Ovary (tissue), 3 donors: ENCODE data around the gene FGF5.

Experiments
- EP300 ChIP-seq: sonication (generic); formaldehyde crosslinking; IDR thresholded peaks from one replicate; pipeline ENCODE4 v1.6.1; 2017; ENCODE audit warnings: antibody characterized with exemption
- POLR2A ChIP-seq: fragments of 450-650 bp; IDR thresholded peaks from one replicate; pipeline ENCODE4 v1.6.1; 2017; ENCODE audit warnings: antibody characterized with exemption, mild to moderate bottlenecking, moderate library complexity
- TF ChIP-seq, protein P1 (sequence below), 3 donors: fragments of 450-650 bp in 2 of 3; fragments of 200-600 bp in 1 of 3; IDR thresholded peaks; one replicate each; pipeline versions ENCODE4 v1.5.1 to v1.8.0; 2016 to 2022; ENCODE audit warnings: antibody characterized with exemption in 3 of 3, mild to moderate bottlenecking in 1 of 3
- donor health status: DM: no; HTN: no; CAD: no.

DNA sequence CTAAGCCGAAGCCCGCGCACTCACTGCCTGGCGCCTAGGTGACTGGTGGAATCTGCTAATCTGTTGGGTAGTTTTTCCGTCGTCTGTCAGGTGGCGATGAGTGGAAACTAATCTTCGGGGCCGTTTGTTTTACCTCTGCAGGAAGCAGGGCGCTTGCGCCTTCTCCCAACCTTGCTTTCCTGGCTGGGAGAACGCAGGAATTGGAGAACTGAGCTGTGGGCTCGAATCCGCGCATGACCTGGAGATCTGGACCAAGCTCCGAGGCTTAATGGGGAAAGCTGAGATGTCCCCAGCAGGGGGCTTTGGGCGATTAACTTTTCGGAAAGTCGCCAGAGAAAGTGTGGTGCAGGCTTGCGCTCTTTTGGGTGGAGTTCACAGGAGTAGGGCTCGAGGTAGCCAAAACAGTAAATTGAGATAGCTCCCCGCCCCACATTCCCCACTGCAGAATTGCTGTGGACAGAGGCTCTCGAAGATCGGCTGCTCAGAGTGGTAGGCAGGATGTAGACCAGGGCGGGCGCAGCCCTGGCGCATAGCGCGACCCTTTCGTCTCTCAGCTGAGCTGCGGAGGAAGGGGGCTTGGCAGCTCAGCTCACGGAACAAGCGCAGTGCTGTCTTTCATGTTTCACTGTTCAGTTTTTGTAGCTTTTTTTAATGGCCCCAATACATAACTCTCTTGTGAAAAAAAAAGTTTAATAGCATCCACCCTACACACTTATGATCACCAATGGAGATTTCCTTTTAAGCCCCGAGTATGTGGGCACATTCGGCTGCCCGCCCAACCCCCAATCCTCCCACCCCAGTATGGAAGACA is 2.7 kb upstream of the FGF5 start:
- TF ChIP-seq, protein P1, sequence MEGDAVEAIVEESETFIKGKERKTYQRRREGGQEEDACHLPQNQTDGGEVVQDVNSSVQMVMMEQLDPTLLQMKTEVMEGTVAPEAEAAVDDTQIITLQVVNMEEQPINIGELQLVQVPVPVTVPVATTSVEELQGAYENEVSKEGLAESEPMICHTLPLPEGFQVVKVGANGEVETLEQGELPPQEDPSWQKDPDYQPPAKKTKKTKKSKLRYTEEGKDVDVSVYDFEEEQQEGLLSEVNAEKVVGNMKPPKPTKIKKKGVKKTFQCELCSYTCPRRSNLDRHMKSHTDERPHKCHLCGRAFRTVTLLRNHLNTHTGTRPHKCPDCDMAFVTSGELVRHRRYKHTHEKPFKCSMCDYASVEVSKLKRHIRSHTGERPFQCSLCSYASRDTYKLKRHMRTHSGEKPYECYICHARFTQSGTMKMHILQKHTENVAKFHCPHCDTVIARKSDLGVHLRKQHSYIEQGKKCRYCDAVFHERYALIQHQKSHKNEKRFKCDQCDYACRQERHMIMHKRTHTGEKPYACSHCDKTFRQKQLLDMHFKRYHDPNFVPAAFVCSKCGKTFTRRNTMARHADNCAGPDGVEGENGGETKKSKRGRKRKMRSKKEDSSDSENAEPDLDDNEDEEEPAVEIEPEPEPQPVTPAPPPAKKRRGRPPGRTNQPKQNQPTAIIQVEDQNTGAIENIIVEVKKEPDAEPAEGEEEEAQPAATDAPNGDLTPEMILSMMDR (IDR thresholded peaks at IDR 0.05) = no peak
- TF ChIP-seq POLR2A = no peak
- TF ChIP-seq EP300 = no peak
